ENCODE data around the gene LORICRIN.
A peak's percentile ranks its signal among the peaks of the same experiment; 100 is the strongest.

LORICRIN gene

DNA sequence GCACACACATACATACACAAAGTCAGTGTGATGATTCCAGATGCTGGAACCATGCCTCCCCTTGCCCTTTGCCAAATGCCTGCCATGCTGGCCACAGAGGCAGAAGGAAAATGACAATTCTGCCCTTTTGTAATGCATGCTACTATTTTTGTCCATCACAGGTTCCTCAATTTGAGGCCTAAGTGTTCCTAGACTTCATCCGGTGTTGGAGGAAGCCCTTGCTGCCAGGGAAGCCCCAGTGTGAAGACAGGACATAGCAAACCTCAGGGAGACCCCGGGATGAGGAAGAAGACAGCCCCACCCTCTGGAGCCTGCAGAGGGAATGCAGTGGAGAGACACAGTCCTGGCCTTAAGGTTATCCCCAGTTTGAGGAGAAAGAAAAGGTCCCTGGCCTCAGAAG, 27.7 kb upstream of the LORICRIN start:
- no peak overlapping the region for H3K4me3 ChIP-seq (ENCODE audit: low read depth, low read length)
- no peak overlapping the region for H3K27ac ChIP-seq (ENCODE audit: low read depth, low read length)
- no peak overlapping the region for H2AK5ac ChIP-seq (ENCODE audit: low read length)
- no peak overlapping the region for H4K91ac ChIP-seq (ENCODE audit: low read depth, low read length)
- H2BK12ac ChIP-seq (ENCODE audit: low read length), result no peak overlapping the region
- H3K79me1 ChIP-seq (ENCODE audit: low read length), result no peaks in the 10 kb centered on the region
- no peak overlapping the region for H3K4me2 ChIP-seq (ENCODE audit: low read length)
- no peak overlapping the region for H2AFZ ChIP-seq (ENCODE audit: insufficient read depth, low read length, poor library complexity)
- no peaks in the 10 kb centered on the region for H3K79me2 ChIP-seq (ENCODE audit: control insufficient read depth, insufficient read depth, low read length, poor library complexity)
- no peak for DNase-seq
- H3K4me1 ChIP-seq (ENCODE audit: control insufficient read depth in 1 of 2, insufficient read depth in 2 of 2, low read length in 2 of 2), result no peaks in the 10 kb centered on the region
- no peak overlapping the region for H3K23ac ChIP-seq (ENCODE audit: low read length)
- no peak overlapping the region for H2BK5ac ChIP-seq (ENCODE audit: low read depth, low read length, poor library complexity)
- no peak overlapping the region for H4K8ac ChIP-seq (ENCODE audit: low read depth, low read length)
- no peak overlapping the region for H3K9ac ChIP-seq (ENCODE audit: low read length)
- H3K27me3 ChIP-seq (ENCODE audit: insufficient read depth, low read length), result no peaks in the 10 kb centered on the region
- no peak overlapping the region for H3K18ac ChIP-seq (ENCODE audit: low read length)
- H3K36me3 ChIP-seq (ENCODE audit: control insufficient read depth in 1 of 2, insufficient read depth in 2 of 2, low read length in 2 of 2), result no peaks in the 10 kb centered on the region
- H3K4ac ChIP-seq (ENCODE audit: low read depth, low read length), result no peak overlapping the region
- no peaks in the 10 kb centered on the region for H3K9me3 ChIP-seq (ENCODE audit: insufficient read depth, low read depth, low read length)
- no peak overlapping the region for H4K12ac ChIP-seq (ENCODE audit: low read depth, low read length)
- H3K14ac ChIP-seq (ENCODE audit: low read length), result no peak overlapping the region
- no peak overlapping the region for H2BK120ac ChIP-seq (ENCODE audit: insufficient read depth, low read length, poor library complexity)
- WGBS (ENCODE audit: extremely low coverage, insufficient coverage, insufficient read length), result no CpG with 5 or more reads among the region's 2 CpGs

GRCh38 chr1:153232553-153232952, 26.9 kb upstream of the LORICRIN start:
- H4K91ac ChIP-seq (ENCODE audit: low read depth, low read length), result no peak overlapping the region
- H2AFZ ChIP-seq (ENCODE audit: insufficient read depth, low read length, poor library complexity), result no peak overlapping the region
- H3K79me2 ChIP-seq (ENCODE audit: control insufficient read depth, insufficient read depth, low read length, poor library complexity), result no peaks in the 10 kb centered on the region
- no peak overlapping the region for H2BK120ac ChIP-seq (ENCODE audit: insufficient read depth, low read length, poor library complexity)
- H3K9ac ChIP-seq (ENCODE audit: low read length), result no peak overlapping the region
- peak in 1 of 2 donors; percentile 11 for DNase-seq
- H4K8ac ChIP-seq (ENCODE audit: low read depth, low read length), result no peak overlapping the region
- no peak overlapping the region for H2BK12ac ChIP-seq (ENCODE audit: low read length)
- no peaks in the 10 kb centered on the region for H3K9me3 ChIP-seq (ENCODE audit: insufficient read depth, low read depth, low read length)
- H3K4me1 ChIP-seq (ENCODE audit: control insufficient read depth in 1 of 2, insufficient read depth in 2 of 2, low read length in 2 of 2), result no peaks in the 10 kb centered on the region
- H3K27ac ChIP-seq (ENCODE audit: low read depth, low read length), result no peak overlapping the region
- H3K79me1 ChIP-seq (ENCODE audit: low read length), result no peaks in the 10 kb centered on the region
- no peaks in the 10 kb centered on the region for H3K36me3 ChIP-seq (ENCODE audit: control insufficient read depth in 1 of 2, insufficient read depth in 2 of 2, low read length in 2 of 2)
- H3K4ac ChIP-seq (ENCODE audit: low read depth, low read length), result no peak overlapping the region
- no peak overlapping the region for H4K12ac ChIP-seq (ENCODE audit: low read depth, low read length)
- H3K14ac ChIP-seq (ENCODE audit: low read length), result no peak overlapping the region
- H2AK5ac ChIP-seq (ENCODE audit: low read length), result no peak overlapping the region
- no peak overlapping the region for H2BK5ac ChIP-seq (ENCODE audit: low read depth, low read length, poor library complexity)
- H3K4me3 ChIP-seq (ENCODE audit: low read depth, low read length), result no peak overlapping the region
- H3K23ac ChIP-seq (ENCODE audit: low read length), result no peak overlapping the region
- H3K27me3 ChIP-seq (ENCODE audit: insufficient read depth, low read length), result no peaks in the 10 kb centered on the region
- no peak overlapping the region for H3K4me2 ChIP-seq (ENCODE audit: low read length)
- no peak overlapping the region for H3K18ac ChIP-seq (ENCODE audit: low read length)
- no CpG with 5 or more reads among the region's 3 CpGs for WGBS (ENCODE audit: extremely low coverage, insufficient coverage, insufficient read length)

- DNase-seq, result no peak
- H3K27ac ChIP-seq (ENCODE audit: low read depth, low read length), result no peak overlapping the region
- H3K9ac ChIP-seq (ENCODE audit: low read length), result no peak overlapping the region
- H3K79me2 ChIP-seq (ENCODE audit: control insufficient read depth, insufficient read depth, low read length, poor library complexity), result no peaks in the 10 kb centered on the region
- no peak overlapping the region for H2AFZ ChIP-seq (ENCODE audit: insufficient read depth, low read length, poor library complexity)
- H3K14ac ChIP-seq (ENCODE audit: low read length), result no peak overlapping the region
- no peaks in the 10 kb centered on the region for H3K4me1 ChIP-seq (ENCODE audit: control insufficient read depth in 1 of 2, insufficient read depth in 2 of 2, low read length in 2 of 2)
- H4K8ac ChIP-seq (ENCODE audit: low read depth, low read length), result no peak overlapping the region
- H3K4me2 ChIP-seq (ENCODE audit: low read length), result no peak overlapping the region
- no peak overlapping the region for H4K91ac ChIP-seq (ENCODE audit: low read depth, low read length)
- H3K4ac ChIP-seq (ENCODE audit: low read depth, low read length), result no peak overlapping the region
- no peak overlapping the region for H2BK12ac ChIP-seq (ENCODE audit: low read length)
- H4K12ac ChIP-seq (ENCODE audit: low read depth, low read length), result no peak overlapping the region
- no peak overlapping the region for H3K23ac ChIP-seq (ENCODE audit: low read length)
- no peaks in the 10 kb centered on the region for H3K79me1 ChIP-seq (ENCODE audit: low read length)
- no peaks in the 10 kb centered on the region for H3K27me3 ChIP-seq (ENCODE audit: insufficient read depth, low read length)
- WGBS (ENCODE audit: extremely low coverage, insufficient coverage, insufficient read length), result no CpG with 5 or more reads among the region's 1 CpG
- H2BK120ac ChIP-seq (ENCODE audit: insufficient read depth, low read length, poor library complexity), result no peak overlapping the region
- H3K18ac ChIP-seq (ENCODE audit: low read length), result no peak overlapping the region
- H3K4me3 ChIP-seq (ENCODE audit: low read depth, low read length), result no peak overlapping the region
- H2BK5ac ChIP-seq (ENCODE audit: low read depth, low read length, poor library complexity), result no peak overlapping the region
- no peaks in the 10 kb centered on the region for H3K9me3 ChIP-seq (ENCODE audit: insufficient read depth, low read depth, low read length)
- H3K36me3 ChIP-seq (ENCODE audit: control insufficient read depth in 1 of 2, insufficient read depth in 2 of 2, low read length in 2 of 2), result no peaks in the 10 kb centered on the region
- no peak overlapping the region for H2AK5ac ChIP-seq (ENCODE audit: low read length)
Observed at GRCh38 chr1:153233448-153233847, 26.0 kb upstream of the LORICRIN start.

GRCh38 chr1:153238527-153238926, 21.0 kb upstream of the LORICRIN start:
- Histone ChIP-seq H3K79me2 (ENCODE audit: control insufficient read depth, insufficient read depth, low read length, poor library complexity) (no peaks in the 10 kb centered on the region), H3K4me3 (ENCODE audit: low read depth, low read length) (no peak overlapping the region), H4K91ac (ENCODE audit: low read depth, low read length) (no peak overlapping the region), H3K4ac (ENCODE audit: low read depth, low read length) (no peak overlapping the region), H2BK5ac (ENCODE audit: low read depth, low read length, poor library complexity) (no peak overlapping the region), H3K27ac (ENCODE audit: low read depth, low read length) (no peak overlapping the region), H3K9ac (ENCODE audit: low read length) (no peak overlapping the region), H3K23ac (ENCODE audit: low read length) (no peak overlapping the region), H3K4me1 (ENCODE audit: control insufficient read depth in 1 of 2, insufficient read depth in 2 of 2, low read length in 2 of 2) (no peaks in the 10 kb centered on the region), H3K14ac (ENCODE audit: low read length) (no peak overlapping the region), H2BK12ac (ENCODE audit: low read length) (no peak overlapping the region), H2BK120ac (ENCODE audit: insufficient read depth, low read length, poor library complexity) (no peak overlapping the region), H4K8ac (ENCODE audit: low read depth, low read length) (no peak overlapping the region), H2AK5ac (ENCODE audit: low read length) (no peak overlapping the region), H2AFZ (ENCODE audit: insufficient read depth, low read length, poor library complexity) (no peak overlapping the region), H3K9me3 (ENCODE audit: insufficient read depth, low read depth, low read length) (peaks cover 2% of the 10 kb centered on the region), H4K12ac (ENCODE audit: low read depth, low read length) (no peak overlapping the region), H3K18ac (ENCODE audit: low read length) (no peak overlapping the region), H3K4me2 (ENCODE audit: low read length) (no peak overlapping the region), H3K27me3 (ENCODE audit: insufficient read depth, low read length) (no peaks in the 10 kb centered on the region), H3K79me1 (ENCODE audit: low read length) (no peaks in the 10 kb centered on the region), H3K36me3 (ENCODE audit: control insufficient read depth in 1 of 2, insufficient read depth in 2 of 2, low read length in 2 of 2) (no peaks in the 10 kb centered on the region)
- DNase-seq, result no peak
- WGBS (ENCODE audit: extremely low coverage, insufficient coverage, insufficient read length), result no CpG with 5 or more reads among the region's 2 CpGs
